NCI-H1048 (cell line): ENCODE results near the gene PCDHA6.
"Not testable (repeated sequence)": the region's sequence is repeated elsewhere in the genome, so short reads cannot be mapped to it uniquely, and the experiment has no call there.

Experiments used
- DNase-seq: peaks from one replicate; lab custom pipeline; 2025; lab: John Stamatoyannopoulos, UW

The PCDHA6 gene

GRCh38 chr5:140857177-140857986 is 29.6 kb downstream of the PCDHA6 start:
- DNase-seq: no peak

DNA sequence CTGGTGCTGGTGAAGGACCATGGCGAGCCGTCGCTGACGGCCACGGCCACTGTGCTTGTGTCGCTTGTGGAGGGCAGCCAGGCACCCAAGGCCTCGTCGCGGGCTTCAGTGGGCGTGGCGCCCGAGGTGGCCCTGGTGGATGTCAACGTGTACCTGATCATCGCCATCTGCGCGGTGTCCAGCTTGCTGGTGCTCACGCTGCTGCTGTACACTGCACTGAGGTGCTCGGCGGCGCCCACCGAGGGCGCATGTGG is 30.2 kb downstream of the PCDHA6 start:
- DNase-seq: no peak

DNA sequence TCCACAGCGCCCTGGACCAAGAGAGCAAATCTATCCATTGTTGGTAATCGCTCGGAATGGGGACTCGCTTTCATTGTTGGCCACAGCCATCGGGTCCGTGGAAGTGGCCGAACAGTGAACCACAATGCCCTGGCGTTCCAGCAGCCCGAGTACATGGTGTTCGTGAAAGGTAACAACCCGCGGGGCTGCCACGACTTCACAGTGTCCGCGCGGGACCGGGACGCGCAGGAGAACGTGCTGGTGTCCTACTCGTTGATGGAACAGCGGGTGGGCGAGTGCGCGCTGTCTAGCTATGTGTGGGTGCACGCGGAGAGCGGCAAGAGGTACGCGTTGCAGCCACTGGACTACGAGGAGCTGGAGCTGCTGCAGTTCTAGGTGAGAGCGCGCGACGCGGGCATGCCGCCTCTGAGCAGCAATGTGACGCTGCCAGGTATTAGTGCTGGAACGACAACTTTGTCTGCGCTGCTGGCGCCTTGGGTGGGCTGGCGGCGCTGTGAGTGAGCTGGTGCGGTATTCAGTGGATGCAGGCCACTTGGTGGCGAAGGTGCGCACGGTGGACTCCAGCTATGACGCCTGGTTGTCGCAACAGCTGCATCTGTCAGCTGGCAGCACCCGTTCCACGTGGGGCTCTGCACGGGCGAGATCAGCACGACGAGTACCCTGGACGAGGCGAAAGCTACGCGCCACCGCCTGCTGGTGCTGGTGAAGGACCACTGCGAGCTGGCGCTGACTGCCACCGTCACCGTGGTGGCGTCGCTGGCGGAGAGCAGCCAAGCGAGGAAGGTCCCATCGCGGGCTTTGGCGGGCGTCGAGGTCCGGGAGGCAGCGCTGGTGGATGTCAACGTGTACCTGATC is 34.9 kb downstream of the PCDHA6 start:
- no peak for DNase-seq

DNA sequence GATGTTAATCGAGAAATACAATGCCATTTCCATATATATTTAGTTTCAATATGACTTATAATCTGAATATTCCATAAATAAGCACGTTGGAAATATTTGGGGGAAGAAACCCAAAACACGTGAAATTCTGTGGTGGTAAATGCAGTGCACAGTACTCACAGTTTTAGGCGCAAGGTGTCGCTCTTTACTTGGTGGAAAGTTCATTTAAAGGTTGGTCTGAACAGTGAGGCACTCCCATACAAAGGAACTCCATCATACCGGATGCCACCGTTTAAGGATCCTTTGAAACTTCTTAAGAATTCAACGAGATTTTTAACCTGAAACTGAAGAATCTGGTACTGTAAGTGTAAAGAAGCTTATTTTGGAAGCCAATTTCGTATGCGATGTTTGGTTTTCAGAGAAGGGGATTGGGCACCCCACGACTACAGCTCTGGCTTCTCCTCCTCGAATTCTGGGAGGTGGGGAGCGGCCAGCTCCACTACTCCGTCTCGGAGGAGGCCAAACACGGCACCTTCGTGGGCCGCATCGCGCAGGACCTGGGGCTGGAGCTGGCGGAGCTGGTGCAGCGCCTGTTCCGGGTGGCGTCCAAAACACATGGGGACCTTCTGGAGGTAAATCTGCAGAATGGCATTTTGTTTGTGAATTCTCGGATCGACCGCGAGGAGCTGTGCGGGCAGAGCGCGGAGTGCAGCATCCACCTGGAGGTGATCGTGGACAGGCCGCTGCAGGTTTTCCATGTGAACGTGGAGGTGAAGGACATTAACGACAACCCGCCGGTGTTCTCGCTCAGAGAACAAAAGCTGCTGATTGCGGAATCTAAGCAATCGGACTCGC is 41.2 kb downstream of the PCDHA6 start, which contains the start of gene PCDHA11:
Gene PCDHA11, plus strand, starts transcription at position 237 of the 834 bp plus-strand sequence. Its CDS starts 147 bp downstream, at position 384.
- no peak for DNase-seq

DNA sequence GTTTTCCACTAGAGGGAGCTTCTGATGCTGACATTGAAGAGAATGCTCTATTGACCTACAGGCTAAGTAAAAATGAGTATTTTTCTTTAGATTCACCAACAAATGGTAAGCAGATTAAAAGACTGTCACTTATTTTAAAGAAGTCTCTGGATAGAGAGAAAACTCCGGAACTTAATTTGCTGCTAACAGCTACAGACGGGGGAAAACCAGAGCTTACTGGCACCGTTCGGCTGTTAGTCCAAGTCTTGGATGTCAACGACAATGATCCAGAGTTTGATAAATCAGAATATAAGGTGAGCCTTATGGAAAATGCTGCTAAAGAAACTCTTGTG is 41.8 kb downstream of the PCDHA6 start:
- no peak for DNase-seq

GRCh38 chr5:140870221-140871201 is 42.8 kb downstream of the PCDHA6 start:
- no peak for DNase-seq

DNA sequence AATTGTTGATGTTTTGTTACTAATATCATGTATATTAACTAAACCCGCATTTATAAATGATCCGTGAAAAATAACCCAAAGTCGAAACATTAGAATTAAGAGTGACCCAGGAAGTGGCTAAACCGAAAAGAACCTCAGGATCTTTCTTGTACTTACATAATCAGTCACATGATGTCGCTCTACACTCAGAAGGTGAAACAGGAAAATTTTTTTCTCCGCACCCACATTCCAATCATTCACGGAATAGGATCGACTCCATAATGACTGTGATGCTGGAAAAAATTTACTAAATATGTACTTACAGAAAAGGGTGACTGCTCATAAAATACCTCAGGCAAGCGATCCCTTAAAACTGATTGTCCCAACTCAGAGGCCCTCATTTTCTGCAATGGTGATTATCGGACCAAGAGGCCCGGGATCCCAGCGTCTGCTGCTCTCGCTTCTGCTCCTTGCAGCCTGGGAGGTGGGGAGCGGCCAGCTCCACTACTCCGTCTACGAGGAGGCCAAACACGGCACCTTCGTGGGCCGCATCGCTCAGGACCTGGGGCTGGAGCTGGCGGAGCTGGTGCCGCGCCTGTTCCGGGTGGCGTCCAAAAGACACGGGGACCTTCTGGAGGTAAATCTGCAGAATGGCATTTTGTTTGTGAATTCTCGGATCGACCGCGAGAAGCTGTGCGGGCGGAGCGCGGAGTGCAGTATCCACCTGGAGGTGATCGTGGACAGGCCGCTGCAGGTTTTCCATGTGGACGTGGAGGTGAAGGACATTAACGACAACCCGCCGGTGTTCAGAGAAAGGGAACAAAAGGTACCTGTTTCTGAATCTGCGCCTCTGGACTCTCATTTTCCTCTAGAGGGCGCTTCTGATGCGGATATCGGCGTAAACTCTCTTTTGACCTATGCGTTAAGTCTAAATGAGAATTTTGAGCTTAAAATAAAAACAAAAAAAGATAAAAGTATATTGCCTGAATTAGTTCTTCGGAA is 47.6 kb downstream of the PCDHA6 start, which contains the start of gene PCDHA12:
Gene PCDHA12, plus strand, starts transcription at position 224 of the 981 bp plus-strand sequence. Its CDS starts 165 bp downstream, at position 389.
- DNase-seq: no peak

DNA sequence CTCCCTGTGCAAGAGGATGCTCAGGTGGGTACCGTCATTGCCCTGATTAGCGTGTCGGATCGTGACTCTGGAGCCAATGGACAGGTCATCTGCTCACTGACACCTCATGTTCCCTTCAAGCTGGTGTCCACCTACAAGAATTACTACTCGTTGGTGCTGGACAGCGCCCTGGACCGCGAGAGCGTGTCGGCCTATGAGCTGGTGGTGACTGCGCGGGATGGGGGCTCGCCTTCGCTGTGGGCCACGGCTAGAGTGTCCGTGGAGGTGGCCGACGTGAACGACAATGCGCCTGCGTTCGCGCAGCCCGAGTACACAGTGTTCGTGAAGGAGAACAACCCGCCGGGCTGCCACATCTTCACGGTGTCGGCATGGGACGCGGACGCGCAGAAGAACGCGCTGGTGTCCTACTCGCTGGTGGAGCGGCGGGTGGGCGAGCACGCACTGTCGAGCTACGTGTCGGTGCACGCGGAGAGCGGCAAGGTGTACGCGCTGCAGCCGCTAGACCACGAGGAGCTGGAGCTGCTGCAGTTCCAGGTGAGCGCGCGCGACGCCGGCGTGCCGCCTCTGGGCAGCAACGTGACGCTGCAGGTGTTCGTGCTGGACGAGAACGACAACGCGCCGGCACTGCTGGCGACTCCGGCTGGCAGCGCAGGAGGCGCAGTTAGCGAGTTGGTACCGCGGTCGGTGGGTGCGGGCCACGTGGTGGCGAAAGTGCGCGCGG is 48.9 kb downstream of the PCDHA6 start:
- DNase-seq: not testable (repeated sequence)

DNA sequence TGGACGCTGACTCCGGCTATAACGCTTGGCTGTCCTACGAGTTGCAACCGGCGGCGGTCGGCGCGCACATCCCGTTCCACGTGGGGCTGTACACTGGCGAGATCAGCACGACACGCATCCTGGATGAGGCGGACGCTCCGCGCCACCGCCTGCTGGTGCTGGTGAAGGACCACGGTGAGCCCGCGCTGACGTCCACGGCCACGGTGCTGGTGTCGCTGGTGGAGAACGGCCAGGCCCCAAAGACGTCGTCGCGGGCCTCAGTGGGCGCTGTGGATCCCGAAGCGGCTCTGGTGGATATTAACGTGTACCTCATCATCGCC is 49.5 kb downstream of the PCDHA6 start:
- DNase-seq: no peak
